OCI-LY3 (cell line): ENCODE measurements around the gene BRSK1.

Source experiments
- H2AFZ ChIP-seq: fragments of 200-600, 300-600 bp; shearing (Covaris generic); 2 replicates; pipeline ENCODE4 v1.6.0; 2014; ENCODE audit warnings: antibody characterized with exemption, low read depth, low read length
- H3K27ac ChIP-seq: fragments of 200-600, 300-600 bp; sonication (generic); 2 replicates; pipeline ENCODE4 v1.5.1; 2014; ENCODE audit warnings: mild to moderate bottlenecking, low read length, moderate library complexity, mixed read lengths
- H3K27me3 ChIP-seq: fragments of 200-600, 300-600 bp; sonication (generic); 2 replicates; pipeline ENCODE4 v1.6.1; 2014; ENCODE audit warnings: low read depth, low read length, mixed read lengths
- H3K36me3 ChIP-seq: fragments of 200-600, 300-600 bp; sonication (generic); replicated peaks from 2 replicates; pipeline ENCODE3; 2014; ENCODE audit warnings: low read depth, low read length, mixed read lengths
- H3K4me1 ChIP-seq: fragments of 300-600, 200-600 bp; sonication (generic); 2 replicates; pipeline ENCODE4 v1.6.1; 2014; ENCODE audit warnings: low read length, mixed read lengths
- H3K4me2 ChIP-seq: fragments of 200-600, 300-600 bp; sonication (generic); 2 replicates; pipeline ENCODE4 v1.6.1; 2014; ENCODE audit warnings: low read length, mixed read lengths
- H3K4me3 ChIP-seq: fragments of 300-600, 200-600 bp; sonication (generic); 2 replicates; pipeline ENCODE4 v1.5.1; 2014; ENCODE audit warnings: antibody characterized with exemption, mild to moderate bottlenecking, low read length, moderate library complexity
- H3K79me2 ChIP-seq: fragments of 300-600, 200-600 bp; shearing (Covaris generic); 2 replicates; pipeline ENCODE4 v1.6.1; 2014; ENCODE audit warnings: mild to moderate bottlenecking, low read length, mixed read lengths
- H3K9ac ChIP-seq: fragments of 300-600, 200-600 bp; shearing (Covaris generic); 2 replicates; pipeline ENCODE4 v1.6.0; 2014; ENCODE audit warnings: mild to moderate bottlenecking, low read length, moderate library complexity
- H3K9me3 ChIP-seq: fragments of 200-600, 300-600 bp; shearing (Covaris generic); 2 replicates; pipeline ENCODE4 v1.6.1; 2014; ENCODE audit warnings: low read length, mixed read lengths; ENCODE audit not compliant: insufficient read depth
- H4K20me1 ChIP-seq: fragments of 200-600, 300-600 bp; sonication (generic); 2 replicates; pipeline ENCODE4 v1.6.1; 2016; ENCODE audit warnings: low read length, mixed read lengths; ENCODE audit not compliant: insufficient read depth
- CTCF ChIP-seq: fragments of 200-600, 300-600 bp; sonication (generic); IDR thresholded peaks from 2 replicates; pipeline ENCODE4 v1.5.1; 2014; ENCODE audit warnings: antibody characterized with exemption, low read length, low read depth
- EZH2phosphoT487 ChIP-seq: fragments of 200-600 bp; shearing (Covaris generic); IDR thresholded peaks from 2 replicates; pipeline ENCODE4 v1.6.1; 2018; ENCODE audit warnings: antibody characterized with exemption, mixed run types, low read depth

Gene BRSK1

GRCh38 chr19:55276720-55277430 is 6.9 kb upstream of the BRSK1 start:
- H2AFZ ChIP-seq: no peak overlapping the region
- H3K4me1 ChIP-seq: peaks cover 61% of the 10 kb centered on the region
- H3K4me2 ChIP-seq: peak overlapping the region; percentile 83
- H4K20me1 ChIP-seq: no peaks in the 10 kb centered on the region
- H3K9me3 ChIP-seq: no peaks in the 10 kb centered on the region
- no peaks in the 10 kb centered on the region for H3K27me3 ChIP-seq
- H3K4me3 ChIP-seq: peak overlapping the region; percentile 69
- no peak for TF ChIP-seq CTCF
- peak overlapping the region; percentile 56 for H3K9ac ChIP-seq
- peak overlapping the region; percentile 95 for H3K27ac ChIP-seq
- H3K79me2 ChIP-seq: peaks cover 29% of the 10 kb centered on the region
- H3K36me3 ChIP-seq: peaks cover 41% of the 10 kb centered on the region

GRCh38 chr19:55277494-55277893 is 6.3 kb upstream of the BRSK1 start:
- Histone ChIP-seq H3K4me1 (peaks cover 61% of the 10 kb centered on the region), H3K27ac (peak overlapping the region; percentile 95), H3K79me2 (peaks cover 29% of the 10 kb centered on the region), H3K9me3 (no peaks in the 10 kb centered on the region), H4K20me1 (no peaks in the 10 kb centered on the region), H3K9ac (peak overlapping the region; percentile 56; the same call in 1 of the 2 replicates), H2AFZ (no peak overlapping the region), H3K36me3 (peaks cover 37% of the 10 kb centered on the region), H3K4me2 (peak overlapping the region; percentile 83), H3K27me3 (no peaks in the 10 kb centered on the region), H3K4me3 (peak overlapping the region; percentile 69; the same call in 1 of the 2 replicates)
- no peak for TF ChIP-seq EZH2phosphoT487
- TF ChIP-seq CTCF: no peak

GRCh38 chr19:55278391-55279135 is 5.2 kb upstream of the BRSK1 start:
- Histone ChIP-seq H3K36me3 (peaks cover 28% of the 10 kb centered on the region), H3K9me3 (no peaks in the 10 kb centered on the region), H2AFZ (no peak overlapping the region), H3K4me3 (peak overlapping the region; percentile 87), H3K27ac (no peak overlapping the region), H3K79me2 (peaks cover 29% of the 10 kb centered on the region), H3K4me1 (peaks cover 65% of the 10 kb centered on the region), H3K27me3 (no peaks in the 10 kb centered on the region), H4K20me1 (no peaks in the 10 kb centered on the region), H3K9ac (no peak overlapping the region), H3K4me2 (peak overlapping the region; percentile 81)
- no peak for TF ChIP-seq EZH2phosphoT487
- TF ChIP-seq CTCF: no peak

GRCh38 chr19:55279340-55279739 is 4.5 kb upstream of the BRSK1 start:
- peaks cover 22% of the 10 kb centered on the region for H3K36me3 ChIP-seq
- no peaks in the 10 kb centered on the region for H3K9me3 ChIP-seq
- no peak overlapping the region for H2AFZ ChIP-seq
- H3K9ac ChIP-seq: peak overlapping the region; percentile 63
- no peak for TF ChIP-seq CTCF
- no peak for TF ChIP-seq EZH2phosphoT487
- peak overlapping the region; percentile 47 for H3K27ac ChIP-seq
- H3K4me1 ChIP-seq: peaks cover 58% of the 10 kb centered on the region
- peaks cover 29% of the 10 kb centered on the region for H3K79me2 ChIP-seq
- peak overlapping the region; percentile 81 for H3K4me2 ChIP-seq
- H3K4me3 ChIP-seq: peak overlapping the region; percentile 87
- no peaks in the 10 kb centered on the region for H3K27me3 ChIP-seq
- no peaks in the 10 kb centered on the region for H4K20me1 ChIP-seq
